Lung (tissue), 12 donors: ENCODE data around the gene TAS1R1. TPM values are rescaled to one million over a fixed set of nuclear protein-coding genes. Genes with fewer than 3 reads are reported as not detected.

Source experiments
- ATAC-seq: fragments of 200-7000 bp; cut with Tn5 transposase; one replicate; pipeline ENCODE4 v1.9.1; 2020; ENCODE audit warnings: moderate number of reproducible peaks; ENCODE audit not compliant: insufficient read depth, low FRiP score
- DNase-seq, 3 donors: peaks; one replicate each; pipeline ENCODE4 v3.0.0-alpha.2; 2013 to 2017
- H3K27ac ChIP-seq, 2 donors: one replicate each; pipeline ENCODE4 v1.5.1; 2013; ENCODE audit warnings: mild to moderate bottlenecking in 2 of 2, moderate library complexity in 2 of 2, control low read depth in 1 of 2, inconsistent platforms in 1 of 2, low read depth in 1 of 2, low read length in 1 of 2
- H3K27me3 ChIP-seq, 3 donors: one replicate each; pipeline ENCODE4 v1.5.1; 2013; ENCODE audit warnings: low read length in 2 of 3; ENCODE audit not compliant: control insufficient read depth in 3 of 3, insufficient read depth in 3 of 3
- H3K36me3 ChIP-seq, 4 donors: one replicate each; pipeline ENCODE4 v1.5.1; 2013; ENCODE audit warnings: low read length in 4 of 4, mild to moderate bottlenecking in 1 of 4, moderate library complexity in 1 of 4; ENCODE audit not compliant: control insufficient read depth in 4 of 4, insufficient read depth in 4 of 4
- H3K4me1 ChIP-seq, 5 donors: one replicate each; pipeline ENCODE4 v1.5.1; 2013; ENCODE audit warnings: low read length in 5 of 5, mild to moderate bottlenecking in 2 of 5, moderate library complexity in 1 of 5; ENCODE audit not compliant: control insufficient read depth in 5 of 5, insufficient read depth in 5 of 5
- H3K4me3 ChIP-seq: one replicate; pipeline ENCODE4 v1.5.1; 2013; ENCODE audit warnings: mild to moderate bottlenecking, control low read depth, moderate library complexity
- H3K9ac ChIP-seq, 2 donors: one replicate each; pipeline ENCODE4 v1.5.1; 2013; ENCODE audit warnings: low read length in 2 of 2, control low read depth in 1 of 2; ENCODE audit not compliant: insufficient read depth in 1 of 2
- H3K9me3 ChIP-seq, 4 donors: one replicate each; pipeline ENCODE4 v1.5.1; 2013; ENCODE audit warnings: low read length in 3 of 4, mild to moderate bottlenecking in 1 of 4, moderate library complexity in 1 of 4; ENCODE audit not compliant: control insufficient read depth in 4 of 4, insufficient read depth in 3 of 4
- WGBS, 2 donors: extraction: QIAGEN DNeasy Blood & Tissue Kit; methylation state at CpG; one replicate each; pipeline ENCODE4 v1.1.7; 2013; 5-methylcytosine and 5-hydroxymethylcytosine counted together
- polyA plus RNA-seq, 2 donors: library from polyadenylated mRNA; stranded (reverse); fragments of 200-250 nt; gene quantifications; one replicate each; pipeline ENCODE4 v1.2.1, GENCODE V29; 2013
- total RNA-seq, 2 donors: library from RNA; depleted of rRNA in 1 of 2; stranded (reverse); fragments of >200 nt in 1 of 2; gene quantifications; one replicate each; pipeline ENCODE4 v1.2.1, GENCODE V29; 2014 to 2021
- TF ChIP-seq, protein P1 (sequence below): IDR thresholded peaks from 2 replicates; pipeline ENCODE4 v1.5.1; 2012; ENCODE audit warnings: mild to moderate bottlenecking; ENCODE audit errors: control extremely low read depth, extremely low read depth
- donor health status: control.
- donor health status: control.
- donor health status: Bipolar disorder and iron deficiency.
- donor health status: healthy.
- donor health status: DM: yes; HTN: yes; CAD: no.

Gene TAS1R1
- total and polyA plus RNA-seq, 4 donors = 0.02 to 0.51 (median 0.15) TPM

- TF ChIP-seq, protein P1, sequence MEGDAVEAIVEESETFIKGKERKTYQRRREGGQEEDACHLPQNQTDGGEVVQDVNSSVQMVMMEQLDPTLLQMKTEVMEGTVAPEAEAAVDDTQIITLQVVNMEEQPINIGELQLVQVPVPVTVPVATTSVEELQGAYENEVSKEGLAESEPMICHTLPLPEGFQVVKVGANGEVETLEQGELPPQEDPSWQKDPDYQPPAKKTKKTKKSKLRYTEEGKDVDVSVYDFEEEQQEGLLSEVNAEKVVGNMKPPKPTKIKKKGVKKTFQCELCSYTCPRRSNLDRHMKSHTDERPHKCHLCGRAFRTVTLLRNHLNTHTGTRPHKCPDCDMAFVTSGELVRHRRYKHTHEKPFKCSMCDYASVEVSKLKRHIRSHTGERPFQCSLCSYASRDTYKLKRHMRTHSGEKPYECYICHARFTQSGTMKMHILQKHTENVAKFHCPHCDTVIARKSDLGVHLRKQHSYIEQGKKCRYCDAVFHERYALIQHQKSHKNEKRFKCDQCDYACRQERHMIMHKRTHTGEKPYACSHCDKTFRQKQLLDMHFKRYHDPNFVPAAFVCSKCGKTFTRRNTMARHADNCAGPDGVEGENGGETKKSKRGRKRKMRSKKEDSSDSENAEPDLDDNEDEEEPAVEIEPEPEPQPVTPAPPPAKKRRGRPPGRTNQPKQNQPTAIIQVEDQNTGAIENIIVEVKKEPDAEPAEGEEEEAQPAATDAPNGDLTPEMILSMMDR = no peak
- H3K9me3 ChIP-seq = no peaks in the 10 kb centered on the region
- no peak overlapping the region for H3K27ac ChIP-seq
- no peak overlapping the region for H3K9ac ChIP-seq
- peaks cover 0 to 5% (median 0%) of the 10 kb centered on the region in 5 donors for H3K4me1 ChIP-seq
- DNase-seq (no peak), ATAC-seq (no peak)
- peaks cover 0 to 68% (median 30%) of the 10 kb centered on the region in 4 donors for H3K36me3 ChIP-seq
- H3K4me3 ChIP-seq = no peak overlapping the region
- WGBS, 2 donors = 29 to 71% methylated on average over 13 of the region's 13 CpGs
- no peaks in the 10 kb centered on the region for H3K27me3 ChIP-seq
Observed at GRCh38 chr1:6591222-6591621, 36.1 kb downstream of the TAS1R1 start.

DNA sequence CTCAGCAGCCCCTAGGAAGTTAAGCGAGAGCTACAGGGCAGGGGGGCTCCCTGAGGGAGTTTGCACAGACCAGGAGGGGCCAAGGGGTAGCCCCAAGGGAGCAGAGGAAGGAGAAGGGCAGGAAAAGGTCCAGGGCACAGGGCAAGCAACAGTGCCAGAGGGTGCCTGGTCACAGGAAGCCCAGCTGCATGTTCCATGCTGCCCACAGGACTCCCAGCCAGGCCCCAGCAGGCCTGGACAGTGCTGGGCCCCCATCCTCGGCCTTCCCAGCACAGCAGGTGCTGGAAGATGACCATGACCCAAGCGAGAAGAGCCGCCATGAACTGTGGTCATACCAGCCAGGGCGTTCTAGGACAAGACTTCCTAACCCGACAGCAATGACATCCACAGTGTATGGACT is 36.5 kb downstream of the TAS1R1 start:
- ATAC-seq = no peak
- H3K36me3 ChIP-seq = peaks cover 0 to 71% (median 30%) of the 10 kb centered on the region in 4 donors
- H3K27ac ChIP-seq = no peak overlapping the region

GRCh38 chr1:6592441-6592840 is 37.3 kb downstream of the TAS1R1 start:
- ATAC-seq (no peak), DNase-seq (no peak)
- TF ChIP-seq, protein P1 = no peak
- 28 to 52% methylated on average over 5 of the region's 5 CpGs for WGBS, 2 donors
- Histone ChIP-seq H3K36me3 (peaks cover 0 to 75% (median 35%) of the 10 kb centered on the region in 4 donors), H3K9ac (no peak overlapping the region), H3K27me3 (no peaks in the 10 kb centered on the region), H3K27ac (no peak overlapping the region), H3K4me3 (no peak overlapping the region), H3K9me3 (no peaks in the 10 kb centered on the region), H3K4me1 (peaks cover 0 to 4% (median 0%) of the 10 kb centered on the region in 5 donors)

More for the DNA sequence above, 36.5 kb downstream of the TAS1R1 start:
- H3K9ac ChIP-seq = no peak overlapping the region
- DNase-seq = no peak
- no peaks in the 10 kb centered on the region for H3K9me3 ChIP-seq
- no peak overlapping the region for H3K4me3 ChIP-seq
- WGBS, 2 donors = 85 to 86% methylated on average over 6 of the region's 6 CpGs
- H3K4me1 ChIP-seq = peaks cover 0 to 5% (median 0%) of the 10 kb centered on the region in 5 donors
- TF ChIP-seq, protein P1 = no peak
- H3K27me3 ChIP-seq = no peaks in the 10 kb centered on the region
